ACHN (cell line): ENCODE data around the gene LSM4.

Experiments
- DNase-seq: peaks from one replicate; pipeline ENCODE4 v3.0.0-alpha.2; 2015
- in situ Hi-C: cut with HindIII; loops from 2 replicates; pipeline ENCODE4 v1.10.0; 2017; ENCODE audit warnings: low sequenced_read_pairs, low pct_ligation_motif_present, low pct_unique_long_range_greater_than_20kb

Gene LSM4

DNA sequence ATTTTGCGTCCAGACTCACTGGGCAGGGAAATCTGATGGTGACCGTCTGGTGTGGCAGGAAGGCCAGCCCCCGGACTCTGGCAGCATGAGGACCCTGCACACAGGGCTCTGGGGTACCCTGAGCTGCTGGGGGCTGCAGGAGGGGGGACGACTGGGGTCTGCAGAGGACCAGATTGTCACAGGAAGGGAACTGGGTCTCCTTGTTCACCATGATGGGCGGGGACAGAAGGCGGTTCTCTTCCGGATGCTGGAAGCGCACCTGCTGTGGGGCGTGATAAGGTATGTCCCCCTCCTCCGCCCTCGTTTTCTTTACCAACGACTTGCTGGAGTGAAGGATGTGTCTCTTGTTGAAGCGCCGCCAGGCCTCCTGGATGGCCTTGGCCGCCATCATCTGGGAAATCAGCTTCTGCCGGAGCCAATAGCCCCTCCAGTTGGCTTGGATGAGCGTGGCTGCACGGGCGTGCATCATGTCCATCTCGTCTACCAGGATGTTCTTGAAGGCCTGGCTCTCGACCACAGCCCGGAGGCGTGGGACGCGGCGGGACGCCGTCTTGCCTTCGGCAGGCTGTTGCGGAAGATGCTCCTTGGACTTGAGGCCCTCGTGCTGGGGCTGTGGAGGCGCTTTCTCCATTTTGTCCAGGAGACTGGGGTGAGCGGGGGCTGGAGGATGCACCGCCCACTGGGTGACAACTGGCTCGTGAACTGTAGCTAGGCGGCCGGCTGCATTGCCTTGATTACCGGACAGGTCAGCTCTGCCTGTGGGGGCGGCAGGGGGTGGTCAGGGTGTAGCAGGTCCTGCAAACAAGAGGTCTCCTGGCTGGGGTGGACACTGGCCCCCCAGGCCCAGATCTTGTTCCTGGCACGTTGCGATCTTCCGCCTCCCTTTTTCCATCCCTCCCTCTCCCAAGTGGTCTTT, 55.8 kb downstream of the LSM4 start:
- in situ Hi-C loops = no loop called here
- DNase-seq = no peak

DNA sequence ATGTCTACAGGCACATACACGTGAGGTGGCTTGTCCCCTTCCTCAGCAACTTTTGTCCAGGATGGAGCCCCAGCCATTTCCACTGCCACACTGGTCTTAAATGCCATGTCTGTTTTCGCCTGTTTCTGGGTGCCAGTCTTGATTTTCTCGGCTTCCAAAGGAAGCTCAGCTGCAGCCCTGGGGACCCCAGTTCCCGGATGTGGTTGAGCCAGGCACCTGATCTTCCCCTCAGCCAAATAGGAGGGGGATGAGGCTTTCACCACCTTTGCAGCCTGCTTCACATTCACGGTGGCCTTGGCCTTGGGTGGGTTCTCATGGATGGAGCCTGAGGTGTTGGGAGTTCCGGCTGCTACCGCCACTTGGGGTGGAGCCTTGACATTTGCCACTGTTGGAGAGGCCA, 57.3 kb downstream of the LSM4 start:
- no peak for DNase-seq
- in situ Hi-C loops = no loop called here

DNA sequence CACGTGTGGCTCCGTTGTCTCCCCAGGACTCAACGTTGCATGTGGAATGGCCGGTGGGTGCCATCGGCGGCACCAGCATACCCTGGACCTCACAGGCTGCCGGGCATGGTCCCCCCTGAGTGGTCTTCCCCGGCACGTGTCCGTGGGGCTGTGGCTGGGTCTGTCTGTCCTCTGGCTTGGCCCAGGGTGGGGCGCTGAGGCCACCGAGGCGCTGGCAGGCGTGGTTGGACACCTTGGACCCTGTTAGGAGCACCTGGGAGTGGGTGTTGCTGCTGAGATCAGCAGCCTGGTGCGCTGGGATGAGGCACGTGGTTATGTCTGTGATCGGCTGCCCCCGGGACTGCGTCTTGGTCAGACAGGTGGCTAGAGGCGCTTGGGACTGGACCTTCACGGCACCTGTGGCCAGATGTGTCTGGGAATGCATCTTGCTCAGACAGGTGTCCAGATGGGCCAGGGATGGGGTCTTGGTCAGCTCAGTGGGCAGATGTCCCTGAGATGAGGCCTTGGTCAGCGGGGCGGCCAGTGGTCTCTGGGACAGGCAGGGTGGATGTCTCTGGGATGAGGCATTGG, 57.8 kb downstream of the LSM4 start:
- no peak for DNase-seq
- in situ Hi-C loops = no loop called here

GRCh38 chr19:18264137-18264854, 58.6 kb downstream of the LSM4 start:
- DNase-seq = no peak
- in situ Hi-C loops = no loop called here

- DNase-seq = no peak
- in situ Hi-C loops = no loop called here
Observed at GRCh38 chr19:18263324-18264136, 59.3 kb downstream of the LSM4 start.

- in situ Hi-C loops = no loop called here
Observed at GRCh38 chr19:18262917-18263316, 60.0 kb downstream of the LSM4 start.

GRCh38 chr19:18262144-18262543, 60.7 kb downstream of the LSM4 start:
- in situ Hi-C loops = no loop called here
- no peak for DNase-seq

More at GRCh38 chr19:18262917-18263316, 60.0 kb downstream of the LSM4 start:
- DNase-seq = no peak

DNA sequence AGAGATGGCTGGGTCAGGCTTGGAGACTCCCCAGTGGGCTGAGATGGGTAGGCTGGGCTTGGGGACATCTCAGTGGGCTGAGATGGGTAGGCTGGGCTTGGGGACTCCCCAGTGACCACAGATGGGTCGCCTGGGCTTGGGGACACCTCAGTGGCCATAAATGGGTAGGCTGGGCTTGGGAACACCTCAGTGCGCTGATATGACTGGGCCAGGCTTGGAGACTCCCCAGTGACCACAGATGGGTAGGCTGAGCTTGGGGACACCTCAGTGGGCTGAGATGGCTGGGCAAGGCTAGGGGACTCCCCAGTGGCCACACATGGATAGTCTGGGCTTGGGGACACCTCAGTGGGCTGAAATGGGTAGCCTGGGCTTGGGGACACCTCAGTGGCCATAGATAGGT, 61.4 kb downstream of the LSM4 start:
- no peak for DNase-seq
- in situ Hi-C loops = no loop called here

GRCh38 chr19:18259893-18260292, 63.0 kb downstream of the LSM4 start:
- in situ Hi-C loops = no loop called here

GRCh38 chr19:18257503-18258470, 65.1 kb downstream of the LSM4 start:
- no peak for DNase-seq
- in situ Hi-C loops = no loop called here

More at GRCh38 chr19:18259893-18260292, 63.0 kb downstream of the LSM4 start:
- DNase-seq = no peak
